A673 (cell line): ENCODE results near the gene NAA10. TPM values are rescaled to one million over a fixed set of nuclear protein-coding genes. Genes with fewer than 3 reads are reported as not detected.
A peak's percentile ranks its signal among the peaks of the same experiment; 100 is the strongest.

Source experiments
- BruUV-seq: library from RNA; stranded (reverse); fragments of 400-500 nt; replicated peaks from 2 replicates; lab custom pipeline; 2021; lab: Mats Ljungman, UMichigan
- CTCF ChIA-PET: fragments of 300-600 bp; sonication (Branson Sonifier 250); formaldehyde crosslinking; loops from one replicate; lab custom pipeline; 2022; ENCODE audit warnings: antibody characterized with exemption; lab: Charles Lee
- POLR2A ChIA-PET: fragments of 300-600 bp; sonication (Branson Sonifier 250); formaldehyde crosslinking; loops from one replicate; lab custom pipeline; 2022; ENCODE audit warnings: antibody characterized with exemption; ENCODE audit not compliant: low non-redundant PET; lab: Charles Lee
- DNase-seq: peaks from one replicate; pipeline ENCODE4 v3.0.0-alpha.2; 2015; ENCODE audit warnings: low spot score
- H3K27ac ChIP-seq: fragments of 200-600 bp; sonication (generic); 2 replicates; pipeline ENCODE4 v1.5.1; 2016; ENCODE audit warnings: mixed run types, low read depth, mild to moderate bottlenecking, mixed read lengths, antibody characterized with exemption, low read length; ENCODE audit not compliant: poor library complexity, severe bottlenecking
- H3K27me3 ChIP-seq: fragments of 200-600 bp; sonication (generic); replicated peaks from 2 replicates; pipeline ENCODE4 v1.6.1; 2017; ENCODE audit warnings: mixed run types, low read depth, mild to moderate bottlenecking, mixed read lengths, antibody characterized with exemption, low read length; ENCODE audit not compliant: insufficient read depth, poor library complexity
- H3K36me3 ChIP-seq: fragments of 200-600 bp; sonication (generic); 2 replicates; pipeline ENCODE4 v1.6.1; 2016; ENCODE audit warnings: mixed run types, mild to moderate bottlenecking, mixed read lengths, antibody characterized with exemption, low read length; ENCODE audit not compliant: insufficient read depth, poor library complexity, severe bottlenecking
- H3K4me1 ChIP-seq: fragments of 200-600 bp; sonication (generic); 2 replicates; pipeline ENCODE4 v1.6.1; 2017; ENCODE audit warnings: mixed run types, mild to moderate bottlenecking, mixed read lengths, antibody characterized with exemption, low read length; ENCODE audit not compliant: insufficient read depth, poor library complexity, severe bottlenecking
- H3K4me3 ChIP-seq: fragments of 200-600 bp; sonication (generic); 2 replicates; pipeline ENCODE4 v1.5.1; 2016; ENCODE audit warnings: low read depth, mixed run types, mild to moderate bottlenecking, mixed read lengths, low read length; ENCODE audit not compliant: poor library complexity, severe bottlenecking
- H3K9me3 ChIP-seq: fragments of 200-600 bp; sonication (generic); 2 replicates; pipeline ENCODE4 v1.6.1; 2016; ENCODE audit warnings: mixed run types, low read depth, mild to moderate bottlenecking, mixed read lengths, antibody characterized with exemption, low read length; ENCODE audit not compliant: poor library complexity, severe bottlenecking
- CTCF ChIP-seq: fragments of 300-800, 200-600 bp; sonication (generic); conservative IDR thresholded peaks from 2 replicates; pipeline ENCODE4 v1.5.1; 2017; ENCODE audit warnings: low read depth, mild to moderate bottlenecking, antibody characterized with exemption, low read length, moderate library complexity, mixed read lengths
- EZH2 ChIP-seq: fragments of 200-600 bp; sonication (generic); IDR thresholded peaks from 2 replicates; pipeline ENCODE4 v1.6.1; 2017; ENCODE audit warnings: borderline replicate concordance, low read depth, mild to moderate bottlenecking, mixed read lengths, antibody characterized with exemption, low read length; ENCODE audit not compliant: poor library complexity, severe bottlenecking
- intact Hi-C: fragments of 100-400 bp; cut with micrococcal nuclease; formaldehyde crosslinking; loops from one replicate; pipeline ENCODE4 v1.10.0; 2022; ENCODE audit not compliant: unreplicated experiment
- total RNA-seq: library from RNA; stranded (reverse); gene quantifications from 2 replicates; pipeline ENCODE4 v1.2.3, GENCODE V29; 2021

The NAA10 gene
- total RNA-seq, 1 experiment from 2014 or later = 140 TPM

GRCh38 chrX:153933748-153934147 lies 1.1 kb downstream of the NAA10 start:
- Histone ChIP-seq H3K9me3 (no peaks in the 10 kb centered on the region), H3K27me3 (no peaks in the 10 kb centered on the region), H3K4me3 (peak overlapping the region; percentile 60), H3K4me1 (no peaks in the 10 kb centered on the region), H3K36me3 (no peaks in the 10 kb centered on the region), H3K27ac (no peak overlapping the region)
- ChIA-PET POLR2A (no interaction called here), CTCF (no interaction called here)
- DNase-seq = no peak
- BruUV-seq = TSS peak; percentile 43
- intact Hi-C loops = no loop called here
- TF ChIP-seq CTCF = no peak
- TF ChIP-seq EZH2 = no peak

- intact Hi-C loops = no loop called here
- Histone ChIP-seq H3K27me3 (no peaks in the 10 kb centered on the region), H3K4me3 (no peak overlapping the region), H3K4me1 (no peaks in the 10 kb centered on the region), H3K36me3 (no peaks in the 10 kb centered on the region), H3K27ac (no peak overlapping the region), H3K9me3 (no peaks in the 10 kb centered on the region)
- BruUV-seq = no TSS peak
- DNase-seq = no peak
- CTCF ChIA-PET = interaction anchor here (0.5 kb wide), 1 partner anchor 609 kb away, joined by 3 read pairs; no protein-coding TSS in a partner anchor
- POLR2A ChIA-PET = no interaction called here
- TF ChIP-seq CTCF = no peak
- TF ChIP-seq EZH2 = no peak
Measured at GRCh38 chrX:153932220-153932915, 2.5 kb downstream of the NAA10 start.

- no peak for TF ChIP-seq CTCF
- no peak for TF ChIP-seq EZH2
- H3K9me3 ChIP-seq = no peaks in the 10 kb centered on the region
- no peak for DNase-seq
- ChIA-PET CTCF (interaction anchor here (0.5 kb wide), 1 partner anchor 610 kb away, joined by 3 read pairs; no protein-coding TSS in a partner anchor), POLR2A (no interaction called here)
- intact Hi-C loops = no loop called here
- H3K27me3 ChIP-seq = no peaks in the 10 kb centered on the region
- BruUV-seq = no TSS peak
- H3K27ac ChIP-seq = no peak overlapping the region
- H3K4me3 ChIP-seq = no peak overlapping the region
- no peaks in the 10 kb centered on the region for H3K4me1 ChIP-seq
- no peaks in the 10 kb centered on the region for H3K36me3 ChIP-seq
Measured at GRCh38 chrX:153931748-153932147, 3.1 kb downstream of the NAA10 start.
